SK-N-SH treated with all-trans-retinoic acid at 6 μM for 48 hours (cell line): ENCODE data around the gene ERICH4.

ENCODE experiments used
- ARNTL ChIP-seq: fragments of 450-650 bp; formaldehyde crosslinking; IDR thresholded peaks from 2 replicates; pipeline ENCODE4 v1.5.0; 2020; ENCODE audit warnings: low read depth, mild to moderate bottlenecking, moderate library complexity, borderline replicate concordance
- ISL1 ChIP-seq: fragments of 250-450 bp; sonication (Bioruptor Pico); IDR thresholded peaks from 2 replicates; pipeline ENCODE4 v2.1.2; 2022; ENCODE audit warnings: mild to moderate bottlenecking, moderate library complexity
- OSR1 ChIP-seq: fragments of 250-450 bp; sonication (Bioruptor Pico); IDR thresholded peaks from 2 replicates; pipeline ENCODE4 v1.8.0; 2022; ENCODE audit warnings: moderate library complexity, mild to moderate bottlenecking, inconsistent platforms
- PATZ1 ChIP-seq: fragments of 250-450 bp; sonication (Bioruptor Pico); IDR thresholded peaks from 2 replicates; pipeline ENCODE4 v1.8.0; 2020; ENCODE audit warnings: mild to moderate bottlenecking, moderate library complexity, borderline replicate concordance
- ZFP3 ChIP-seq: fragments of 250-450 bp; sonication (Bioruptor Pico); IDR thresholded peaks from 2 replicates; pipeline ENCODE4 v1.5.0; 2020; ENCODE audit warnings: mild to moderate bottlenecking, moderate library complexity

GRCh38 chr19:41431426-41432386 lies 11.2 kb upstream of the ERICH4 start:
- TF ChIP-seq OSR1 (CRISPR knock-in tag), result no peak
- no peak for TF ChIP-seq ARNTL (CRISPR knock-in tag)
- TF ChIP-seq ISL1, result no peak
- no peak for TF ChIP-seq PATZ1 (CRISPR knock-in tag)
- TF ChIP-seq ZFP3, result no peak
